Adrenal gland (tissue), 5 donors: Measurements from ENCODE around the gene SYNJ2.

Experiments
- CTCF ChIP-seq, 6 experiments: fragments of 450-650 bp in 4 of 6; fragments of 200-600 bp in 2 of 6; sonication (generic) in 1 of 6; IDR thresholded peaks; 1 replicate in 5 of 6; 2 replicates in 1 of 6; pipeline versions ENCODE4 v1.5.1 to v1.8.0; 2016 to 2021; ENCODE audit warnings: antibody characterized with exemption in 6 of 6, mild to moderate bottlenecking in 2 of 6, moderate library complexity in 1 of 6
- POLR2A ChIP-seq, 2 donors: fragments of 450-650 bp; IDR thresholded peaks; one replicate each; pipeline ENCODE4 v1.6.1; 2017; ENCODE audit warnings: antibody characterized with exemption in 2 of 2, mild to moderate bottlenecking in 2 of 2, moderate library complexity in 1 of 2
- donor health status: DM: no; HTN: no; CAD: no.

GRCh38 chr6:158009114-158009891 lies 27.6 kb downstream of the SYNJ2 start:
- TF ChIP-seq POLR2A (IDR thresholded peaks at IDR 0.05) = no peak
- no peak for TF ChIP-seq CTCF (IDR thresholded peaks at IDR 0.05)
